GM18508 (cell line): ENCODE data around the gene ROCK2.
A peak's percentile ranks its signal among the peaks of the same experiment; 100 is the strongest.

Experiments
- ATAC-seq: cut with Tn5 transposase; IDR thresholded peaks from one replicate; pipeline ENCODE4 v1.9.1; 2021; ENCODE audit warnings: moderate number of reproducible peaks; ENCODE audit not compliant: insufficient read depth, unreplicated experiment

Gene ROCK2

GRCh38 chr2:11344342-11344955, at the start of gene ROCK2:
ROCK2 (minus strand) TSS chr2:11344636; CDS start chr2:11344136, 500 bp downstream.
- no peak for ATAC-seq

- ATAC-seq = no peak
Measured at GRCh38 chr2:11393711-11394236, 49.3 kb upstream of the ROCK2 start.

GRCh38 chr2:11391942-11392266, 47.5 kb upstream of the ROCK2 start:
- ATAC-seq = no peak

GRCh38 chr2:11390399-11390658, 45.9 kb upstream of the ROCK2 start:
- ATAC-seq = no peak

- ATAC-seq = no peak
Measured at GRCh38 chr2:11389551-11390398, 45.3 kb upstream of the ROCK2 start.

GRCh38 chr2:11389052-11389420, 44.6 kb upstream of the ROCK2 start:
- ATAC-seq = no peak

- ATAC-seq = no peak
Measured at GRCh38 chr2:11388262-11389051, 44.0 kb upstream of the ROCK2 start.

- no peak for ATAC-seq
Measured at GRCh38 chr2:11387843-11388242, 43.4 kb upstream of the ROCK2 start.

GRCh38 chr2:11387100-11387390, 42.6 kb upstream of the ROCK2 start:
- ATAC-seq = no peak

GRCh38 chr2:11385847-11386246, 41.4 kb upstream of the ROCK2 start:
- ATAC-seq = no peak

- ATAC-seq = no peak
Measured at GRCh38 chr2:11385216-11385615, 40.8 kb upstream of the ROCK2 start.

- no peak for ATAC-seq
Measured at GRCh38 chr2:11379558-11379957, 35.1 kb upstream of the ROCK2 start.

- peak; percentile 84 for ATAC-seq
Measured at GRCh38 chr2:11377928-11378545, 33.6 kb upstream of the ROCK2 start.

- ATAC-seq = no peak
Measured at GRCh38 chr2:11376071-11376470, 31.6 kb upstream of the ROCK2 start.

GRCh38 chr2:11375689-11376027, 31.2 kb upstream of the ROCK2 start:
- no peak for ATAC-seq

- no peak for ATAC-seq
Measured at GRCh38 chr2:11375025-11375688, 30.7 kb upstream of the ROCK2 start.

GRCh38 chr2:11373096-11373495, 28.7 kb upstream of the ROCK2 start:
- ATAC-seq = no peak

GRCh38 chr2:11371092-11371937, 26.9 kb upstream of the ROCK2 start:
- ATAC-seq = no peak

- ATAC-seq = no peak
Measured at GRCh38 chr2:11370377-11371091, 26.1 kb upstream of the ROCK2 start.
